CD14-positive monocyte (primary cell): ENCODE data around the gene BLMH. TPM values are rescaled to one million over a fixed set of nuclear protein-coding genes. Genes with fewer than 3 reads are reported as not detected.
A peak's percentile ranks its signal among the peaks of the same experiment; 100 is the strongest.

Experiments used
- DNase-seq, 3 donors: peaks; one replicate each; pipeline ENCODE4 v3.0.0-alpha.2; 2011 to 2022
- H2AFZ ChIP-seq: 2 replicates; pipeline ENCODE4 v1.6.0; 2012; ENCODE audit warnings: mild to moderate bottlenecking, low read depth, low read length, inconsistent platforms; ENCODE audit not compliant: insufficient read depth, poor library complexity, severe bottlenecking
- H3K27ac ChIP-seq, 2 donors: 1 replicate in 1 of 2; 2 replicates in 1 of 2; pipeline ENCODE4 v1.5.1; 2012 to 2013; ENCODE audit warnings: low read length in 2 of 2, control low read depth in 1 of 2, inconsistent platforms in 1 of 2, low read depth in 1 of 2, mild to moderate bottlenecking in 1 of 2
- H3K27me3 ChIP-seq, 2 donors: one replicate each; pipeline versions ENCODE4 v1.6.0 to v1.6.1; 2011 to 2013; ENCODE audit warnings: low read length in 2 of 2; ENCODE audit not compliant: control insufficient read depth in 2 of 2, insufficient read depth in 2 of 2
- H3K36me3 ChIP-seq, 2 donors: replicated peaks in 1 of 2; 1 replicate in 1 of 2; 2 replicates in 1 of 2; pipeline versions ENCODE4 v1.5.1 to v1.6.1; 2012 to 2013; ENCODE audit warnings: low read length in 2 of 2, control low read depth in 1 of 2, inconsistent platforms in 1 of 2, mild to moderate bottlenecking in 1 of 2; ENCODE audit not compliant: insufficient read depth in 2 of 2, control insufficient read depth in 1 of 2
- H3K4me1 ChIP-seq, 2 donors: 1 replicate in 1 of 2; 2 replicates in 1 of 2; pipeline versions ENCODE4 v1.5.1 to v1.6.1; 2012 to 2013; ENCODE audit warnings: low read length in 2 of 2, control low read depth in 1 of 2, inconsistent platforms in 1 of 2, mild to moderate bottlenecking in 1 of 2, moderate library complexity in 1 of 2; ENCODE audit not compliant: insufficient read depth in 2 of 2, control insufficient read depth in 1 of 2
- H3K4me2 ChIP-seq: replicated peaks from 2 replicates; pipeline ENCODE3; 2012; ENCODE audit warnings: low read length, moderate library complexity, mild to moderate bottlenecking; ENCODE audit not compliant: poor library complexity, severe bottlenecking; ENCODE audit errors: extremely low read depth
- H3K4me3 ChIP-seq, 3 experiments: fragments of 200-600 bp in 1 of 3; sonication (generic) in 1 of 3; replicated peaks in 1 of 3; 1 replicate in 2 of 3; 2 replicates in 1 of 3; pipeline ENCODE4 v1.5.1; 2011 to 2013; ENCODE audit warnings: low read length in 3 of 3, mild to moderate bottlenecking in 3 of 3, control low read depth in 2 of 3, low read depth in 2 of 3, inconsistent platforms in 1 of 3, moderate library complexity in 1 of 3
- H3K79me2 ChIP-seq: 2 replicates; pipeline ENCODE4 v1.6.0; 2012; ENCODE audit warnings: mild to moderate bottlenecking, control low read depth, inconsistent platforms, low read length, moderate library complexity; ENCODE audit not compliant: insufficient read depth
- H3K9ac ChIP-seq: 2 replicates; pipeline ENCODE4 v1.6.0; 2017; ENCODE audit warnings: low read length, mild to moderate bottlenecking; ENCODE audit not compliant: insufficient read depth, poor library complexity, severe bottlenecking
- H3K9me3 ChIP-seq, 2 donors: replicated peaks in 1 of 2; 1 replicate in 1 of 2; 2 replicates in 1 of 2; pipeline versions ENCODE4 v1.5.1 to v1.6.1; 2012 to 2013; ENCODE audit warnings: low read length in 2 of 2, control low read depth in 1 of 2; ENCODE audit not compliant: control insufficient read depth in 1 of 2, insufficient read depth in 1 of 2
- H4K20me1 ChIP-seq: 2 replicates; pipeline ENCODE4 v1.6.0; 2012; ENCODE audit warnings: mild to moderate bottlenecking, low read length, control low read depth, moderate library complexity; ENCODE audit not compliant: insufficient read depth
- H3K27ac Mint-ChIP-seq, 7 donors: one replicate each; pipeline ENCODE4 v1.8.0; 2020; ENCODE audit warnings: mild to moderate bottlenecking in 7 of 7, mixed read lengths in 7 of 7, moderate library complexity in 6 of 7, inconsistent platforms in 2 of 7
- H3K27me3 Mint-ChIP-seq, 3 donors: one replicate each; pipeline ENCODE4 v1.8.0; 2021 to 2022; ENCODE audit warnings: low read depth in 3 of 3, mild to moderate bottlenecking in 3 of 3, mixed read lengths in 3 of 3, moderate library complexity in 3 of 3, inconsistent platforms in 1 of 3
- H3K36me3 Mint-ChIP-seq, 2 donors: one replicate each; pipeline ENCODE4 v1.8.0; 2020; ENCODE audit warnings: mixed read lengths in 2 of 2, inconsistent platforms in 1 of 2, mild to moderate bottlenecking in 1 of 2
- H3K4me1 Mint-ChIP-seq: one replicate; pipeline ENCODE4 v1.8.0; 2020; ENCODE audit warnings: mild to moderate bottlenecking, mixed read lengths
- H3K4me3 Mint-ChIP-seq, 2 donors: one replicate each; pipeline ENCODE4 v1.8.0; 2020; ENCODE audit warnings: mild to moderate bottlenecking in 2 of 2, mixed read lengths in 2 of 2, moderate library complexity in 1 of 2
- H3K9me3 Mint-ChIP-seq, 7 donors: one replicate each; pipeline ENCODE4 v1.8.0; 2020 to 2022; ENCODE audit warnings: mixed read lengths in 7 of 7, mild to moderate bottlenecking in 6 of 7, moderate library complexity in 6 of 7, inconsistent platforms in 2 of 7
- whole genome bisulfite sequencing: methylation state at CpG from one replicate; pipeline ENCODE4 v1.1.5; 2013; ENCODE audit warnings: missing lambda C conversion rate; ENCODE audit not compliant: insufficient coverage; 5-methylcytosine and 5-hydroxymethylcytosine counted together
- intact Hi-C, 2 donors: fragments of 100-400 bp; cut with micrococcal nuclease; formaldehyde crosslinking; loops; one replicate each; pipeline versions ENCODE4 v1.15.0 to v1.15.1; 2023
- polyA plus RNA-seq, 3 donors: library from polyadenylated mRNA; depleted of rRNA in 1 of 3; unstranded in 2 of 3; stranded (reverse) in 1 of 3; fragments of 300-500 nt in 2 of 3; fragments of >200 nt in 1 of 3; fragmentation: Illumina TruSeq in 2 of 3; gene quantifications; 1 replicate in 2 of 3; 2 replicates in 1 of 3; pipeline ENCODE4 v1.2.3, GENCODE V29; 2012 to 2021
- TF ChIP-seq, protein P1 (sequence below): fragments of 200-600 bp; IDR thresholded peaks from one replicate; pipeline ENCODE4 v1.8.0; 2022; ENCODE audit warnings: antibody characterized with exemption, mild to moderate bottlenecking

BLMH gene
- polyA plus RNA-seq, 3 donors, result 6.6 to 10.8 (median 10.4) TPM

- no peak overlapping the region for H3K4me3 Mint-ChIP-seq
These were observed 26.4 kb upstream of the BLMH start for GRCh38 chr17:30318155-30318554.

GRCh38 chr17:30316736-30317135, 25.0 kb upstream of the BLMH start:
- no CpG with 5 or more reads among the region's 1 CpG for WGBS
- intact Hi-C loops, result no loop called here
- Histone ChIP-seq H2AFZ (no peak overlapping the region), H3K36me3 (no peaks in the 10 kb centered on the region), H3K9me3 (no peaks in the 10 kb centered on the region), H3K27me3 (no peaks in the 10 kb centered on the region), H4K20me1 (no peaks in the 10 kb centered on the region), H3K79me2 (no peaks in the 10 kb centered on the region), H3K4me3 (no peak overlapping the region), H3K4me1 (peaks cover 7 to 11% of the 10 kb centered on the region in 2 donors), H3K9ac (no peak overlapping the region), H3K27ac (no peak overlapping the region), H3K4me2 (no peak overlapping the region)
- H3K9me3 Mint-ChIP-seq, result no peaks in the 10 kb centered on the region
- no peaks in the 10 kb centered on the region for H3K36me3 Mint-ChIP-seq
- peak overlapping the region in 1 of 7 donors; percentile 43 for H3K27ac Mint-ChIP-seq
- DNase-seq, result peak in 2 of 3 donors; percentile 51
- TF ChIP-seq, protein P1, sequence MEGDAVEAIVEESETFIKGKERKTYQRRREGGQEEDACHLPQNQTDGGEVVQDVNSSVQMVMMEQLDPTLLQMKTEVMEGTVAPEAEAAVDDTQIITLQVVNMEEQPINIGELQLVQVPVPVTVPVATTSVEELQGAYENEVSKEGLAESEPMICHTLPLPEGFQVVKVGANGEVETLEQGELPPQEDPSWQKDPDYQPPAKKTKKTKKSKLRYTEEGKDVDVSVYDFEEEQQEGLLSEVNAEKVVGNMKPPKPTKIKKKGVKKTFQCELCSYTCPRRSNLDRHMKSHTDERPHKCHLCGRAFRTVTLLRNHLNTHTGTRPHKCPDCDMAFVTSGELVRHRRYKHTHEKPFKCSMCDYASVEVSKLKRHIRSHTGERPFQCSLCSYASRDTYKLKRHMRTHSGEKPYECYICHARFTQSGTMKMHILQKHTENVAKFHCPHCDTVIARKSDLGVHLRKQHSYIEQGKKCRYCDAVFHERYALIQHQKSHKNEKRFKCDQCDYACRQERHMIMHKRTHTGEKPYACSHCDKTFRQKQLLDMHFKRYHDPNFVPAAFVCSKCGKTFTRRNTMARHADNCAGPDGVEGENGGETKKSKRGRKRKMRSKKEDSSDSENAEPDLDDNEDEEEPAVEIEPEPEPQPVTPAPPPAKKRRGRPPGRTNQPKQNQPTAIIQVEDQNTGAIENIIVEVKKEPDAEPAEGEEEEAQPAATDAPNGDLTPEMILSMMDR, result no peak
- no peak overlapping the region for H3K4me3 Mint-ChIP-seq
- H3K27me3 Mint-ChIP-seq, result peaks cover 0 to 2% (median 0%) of the 10 kb centered on the region in 3 donors
- peaks cover 8% of the 10 kb centered on the region for H3K4me1 Mint-ChIP-seq

More at GRCh38 chr17:30318155-30318554, 26.4 kb upstream of the BLMH start:
- Histone ChIP-seq H3K9ac (no peak overlapping the region), H3K4me3 (no peak overlapping the region), H3K9me3 (no peaks in the 10 kb centered on the region), H3K27me3 (no peaks in the 10 kb centered on the region), H2AFZ (no peak overlapping the region), H3K27ac (no peak overlapping the region), H3K4me1 (peaks cover 10 to 16% of the 10 kb centered on the region in 2 donors), H3K36me3 (no peaks in the 10 kb centered on the region), H3K4me2 (no peak overlapping the region), H3K79me2 (no peaks in the 10 kb centered on the region), H4K20me1 (no peaks in the 10 kb centered on the region)
- TF ChIP-seq, protein P1, result no peak
- Mint-ChIP-seq H3K27me3 (no peaks in the 10 kb centered on the region), H3K27ac (peak overlapping the region in 1 of 7 donors; percentile 6), H3K4me1 (peaks cover 13% of the 10 kb centered on the region), H3K9me3 (no peaks in the 10 kb centered on the region), H3K36me3 (no peaks in the 10 kb centered on the region)
- intact Hi-C loops, result no loop called here
- no peak for DNase-seq
- 60% methylated on average over 1 of the region's 3 CpGs for WGBS
